Left renal pelvis (tissue), 4 donors: Measurements from ENCODE around the gene ZP3. TPM values are rescaled to one million over a fixed set of nuclear protein-coding genes. Genes with fewer than 3 reads are reported as not detected.
"Not testable (repeated sequence)": the region's sequence is repeated elsewhere in the genome, so short reads cannot be mapped to it uniquely, and the experiment has no call there.

Experiments used
- DNase-seq, 4 donors: peaks; one replicate each; pipeline ENCODE4 v3.0.0-alpha.2; 2013; ENCODE audit warnings: low read depth in 4 of 4, low spot score in 3 of 4
- polyA plus RNA-seq, 4 donors: library from polyadenylated mRNA; unstranded; fragments of 120-200 nt; gene quantifications; one replicate each; pipeline ENCODE4 v1.2.1, GENCODE V29; 2013; ENCODE audit not compliant: insufficient read length in 4 of 4

The ZP3 gene
- polyA plus RNA-seq, 4 donors: 0.85 to 8.8 (median 2.6) TPM

DNA sequence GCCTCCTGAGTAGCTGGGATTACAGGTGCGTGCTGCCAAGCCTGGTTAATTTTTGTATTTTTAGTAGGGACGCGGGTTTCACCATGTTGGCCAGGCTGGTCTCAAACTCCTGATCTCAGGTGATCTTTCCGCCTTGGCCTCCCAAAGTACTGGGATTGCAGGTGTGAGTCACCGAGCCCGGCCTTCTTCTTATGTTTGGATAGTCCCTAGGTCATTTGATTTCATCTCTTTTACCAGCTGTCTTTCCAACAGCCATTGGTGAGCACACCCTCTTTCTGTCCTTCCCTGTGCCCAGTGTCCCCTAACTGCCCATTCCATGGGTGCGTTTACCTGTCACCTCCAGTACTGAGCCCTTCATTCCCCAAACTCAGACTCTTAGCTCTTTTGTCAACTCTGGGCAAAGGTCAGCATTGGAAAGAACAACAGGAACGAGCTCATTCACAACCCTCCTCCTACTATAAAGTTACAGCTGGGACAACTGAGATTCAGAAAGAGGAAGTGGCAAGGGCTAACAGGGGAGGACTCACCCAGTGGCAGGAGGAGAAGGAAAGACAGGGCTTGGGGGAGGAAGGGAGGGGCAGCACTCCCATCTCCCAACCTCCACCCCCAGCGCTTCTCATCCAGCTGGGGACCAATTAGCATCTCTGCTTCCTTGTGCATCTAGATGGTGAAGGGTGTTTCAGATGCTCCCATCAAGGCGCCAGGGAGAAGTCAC is 20.8 kb upstream of the ZP3 start:
- DNase-seq: no peak

DNA sequence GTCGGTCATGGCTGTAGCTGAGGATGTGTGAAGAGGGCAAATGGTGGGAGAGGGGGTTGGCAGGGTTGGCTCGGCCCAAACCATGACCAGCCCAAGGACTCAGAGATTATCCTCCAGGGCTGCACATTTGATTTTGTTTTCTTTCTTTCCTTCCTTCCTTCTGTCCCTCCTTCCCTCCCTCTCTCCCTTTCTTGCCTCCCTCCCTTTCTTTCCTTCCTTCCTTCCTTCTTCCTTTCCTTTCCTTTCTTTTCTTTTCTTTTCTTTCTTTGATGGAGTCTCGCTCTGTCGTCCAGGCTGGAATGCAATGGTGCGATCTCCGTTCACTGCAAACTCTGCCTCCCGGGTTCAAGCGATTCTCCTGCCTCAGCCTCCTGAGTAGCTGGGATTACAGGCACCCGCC is 19.0 kb upstream of the ZP3 start:
- no peak for DNase-seq

DNA sequence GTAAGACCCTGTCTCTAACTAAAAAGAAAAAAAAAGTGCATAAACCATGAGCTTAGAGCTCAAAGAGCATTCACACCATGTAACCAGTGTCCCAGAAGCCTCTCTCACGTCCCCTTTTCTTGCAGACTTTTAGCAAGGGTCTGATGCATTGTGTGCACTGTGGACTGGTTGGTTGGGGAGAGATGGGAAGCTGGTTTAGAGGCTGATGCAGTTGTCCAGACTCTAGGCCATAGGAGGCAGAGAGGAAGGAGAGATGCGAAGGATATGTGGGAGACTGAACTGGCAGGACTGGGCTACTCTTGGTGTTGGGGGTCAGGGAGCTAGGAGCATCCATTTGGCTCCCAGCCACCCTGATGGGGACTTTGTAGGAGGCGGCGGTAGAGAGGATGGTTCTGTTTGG is 17.0 kb upstream of the ZP3 start:
- DNase-seq: no peak

DNA sequence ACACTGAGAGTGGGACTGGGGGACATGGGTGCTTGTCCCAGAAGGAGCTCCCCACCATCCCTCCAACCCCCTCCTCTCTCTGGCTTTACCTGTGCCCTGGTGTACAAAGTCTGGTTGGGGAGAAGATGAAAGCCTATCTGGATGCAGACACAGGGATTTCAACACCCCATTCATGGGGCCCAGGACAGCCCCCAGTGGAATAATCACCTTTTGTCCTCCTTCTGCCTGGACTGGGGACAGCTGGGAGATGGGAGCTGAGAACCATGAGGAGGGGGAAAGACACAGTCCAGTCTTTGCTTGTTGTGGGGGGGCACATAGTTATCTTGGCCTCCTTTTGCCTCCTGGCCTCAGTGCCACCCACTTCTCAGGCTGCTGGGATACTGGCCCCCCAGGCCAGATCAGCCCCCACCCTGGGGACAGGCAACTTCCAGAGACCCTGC is 16.6 kb upstream of the ZP3 start:
- no peak for DNase-seq

DNA sequence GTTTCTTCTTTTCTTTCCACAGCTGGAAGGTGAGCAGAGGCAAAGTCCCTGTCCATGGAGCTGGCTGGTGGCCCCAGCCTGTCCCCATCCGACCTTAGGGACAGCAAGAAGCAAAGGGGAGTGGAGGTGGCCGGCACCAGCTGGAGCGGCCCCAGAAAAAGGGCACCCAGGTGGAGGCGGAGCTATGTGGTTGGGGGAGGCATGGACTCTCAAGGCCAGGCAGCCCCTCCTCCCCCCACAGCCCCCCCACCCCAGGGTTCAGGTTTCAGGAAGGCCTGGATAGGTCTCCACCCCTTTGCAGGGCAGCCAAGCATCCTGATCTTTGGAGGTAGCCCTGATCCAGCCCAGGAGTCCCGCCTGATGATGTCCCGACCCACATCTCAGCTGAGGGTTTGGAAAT is 15.2 kb upstream of the ZP3 start, which contains the start of gene SSC4D:
TSS of gene SSC4D (minus strand) at position 161 of the 400 bp plus-strand sequence. CDS start 5,258 bp downstream, outside the sequence.
- DNase-seq: peak in 1 of 4 donors; percentile 56

DNA sequence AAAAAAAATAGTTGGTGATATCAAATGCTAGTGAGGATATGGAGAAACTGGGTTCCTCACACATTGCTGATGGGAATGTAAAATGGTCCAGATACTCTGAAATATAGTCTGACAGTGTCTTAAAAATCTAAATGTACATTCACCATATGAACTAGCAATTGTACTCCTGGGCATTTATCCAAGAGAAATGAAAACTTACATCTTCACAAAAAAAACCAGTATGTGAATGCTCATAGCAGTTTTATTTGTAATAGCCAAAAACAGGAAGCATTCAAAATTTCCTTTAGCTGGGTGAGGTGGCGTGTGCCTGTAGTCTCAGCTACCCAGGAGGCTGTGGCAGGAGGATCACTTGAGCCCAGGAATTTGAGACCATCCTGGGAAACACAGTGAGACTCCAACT is 13.1 kb upstream of the ZP3 start:
- no peak for DNase-seq

DNA sequence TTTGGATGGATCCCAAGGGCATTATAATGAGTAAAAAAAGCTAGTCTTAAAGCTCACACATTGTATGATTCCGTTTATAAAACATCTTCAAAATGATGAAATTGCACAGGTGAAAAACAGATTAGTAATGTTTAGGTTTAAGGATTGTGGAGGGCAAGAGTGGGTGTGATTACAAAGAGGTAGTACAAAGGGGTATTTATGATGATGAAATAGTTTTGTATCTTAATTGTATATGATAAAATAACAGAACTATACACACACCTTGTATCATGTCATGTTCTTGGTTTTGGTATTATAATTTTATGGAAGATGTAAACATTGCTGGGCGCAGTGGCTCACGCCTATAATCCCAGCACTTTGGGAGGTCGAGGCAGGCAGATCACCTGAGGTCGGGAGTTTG is 12.5 kb upstream of the ZP3 start:
- DNase-seq: no peak

DNA sequence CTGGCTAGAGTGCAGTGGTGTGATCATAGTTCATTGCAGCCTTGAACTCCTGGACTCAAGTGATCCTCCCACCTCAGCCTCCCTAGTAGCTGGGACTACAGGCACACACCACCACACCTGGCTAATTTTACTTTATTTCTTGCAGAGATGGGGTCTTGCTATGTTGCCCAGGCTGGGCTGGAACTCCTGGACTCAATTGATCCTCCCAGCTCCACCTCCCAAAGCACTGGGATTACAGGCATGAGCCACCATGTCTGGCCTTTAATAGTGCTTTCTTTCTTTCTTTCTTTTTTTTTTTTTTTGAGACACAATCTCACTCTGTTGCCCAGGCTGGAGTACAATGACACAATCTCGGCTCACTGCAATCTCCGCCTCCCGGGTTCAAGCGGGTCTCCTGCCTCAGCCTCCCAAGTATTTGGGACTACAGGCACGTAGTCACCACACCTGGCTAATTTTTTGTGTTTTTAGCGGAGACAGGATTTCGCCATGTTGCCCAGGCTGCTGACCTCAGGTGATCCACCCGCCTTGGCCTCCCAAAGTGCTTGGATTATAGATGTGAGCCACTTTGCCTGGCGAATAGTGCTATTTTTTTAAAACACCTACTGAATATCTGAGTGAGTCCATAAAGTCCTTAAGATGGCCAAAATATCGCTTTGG is 7.0 kb upstream of the ZP3 start:
- DNase-seq: not testable (repeated sequence)

DNA sequence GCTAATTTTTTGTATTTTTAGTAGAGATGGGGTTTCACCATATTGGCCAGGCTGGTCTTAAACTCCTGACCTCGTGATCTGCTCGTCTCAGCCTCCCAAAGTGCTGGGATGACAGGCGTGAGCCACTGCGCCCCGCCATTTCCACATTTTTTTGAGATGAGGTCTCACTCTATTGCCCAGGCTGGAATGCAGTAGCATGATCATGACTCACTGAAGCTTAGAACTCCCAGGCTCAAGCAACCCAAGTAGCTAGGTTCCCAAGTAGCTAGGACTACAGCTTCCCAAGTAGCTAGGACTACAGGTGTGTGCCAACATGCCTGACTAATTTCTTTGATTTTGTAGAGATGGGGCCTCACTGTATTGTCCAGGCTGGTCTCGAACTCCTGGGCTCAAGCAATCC is 3.7 kb upstream of the ZP3 start:
- not testable (repeated sequence) for DNase-seq

DNA sequence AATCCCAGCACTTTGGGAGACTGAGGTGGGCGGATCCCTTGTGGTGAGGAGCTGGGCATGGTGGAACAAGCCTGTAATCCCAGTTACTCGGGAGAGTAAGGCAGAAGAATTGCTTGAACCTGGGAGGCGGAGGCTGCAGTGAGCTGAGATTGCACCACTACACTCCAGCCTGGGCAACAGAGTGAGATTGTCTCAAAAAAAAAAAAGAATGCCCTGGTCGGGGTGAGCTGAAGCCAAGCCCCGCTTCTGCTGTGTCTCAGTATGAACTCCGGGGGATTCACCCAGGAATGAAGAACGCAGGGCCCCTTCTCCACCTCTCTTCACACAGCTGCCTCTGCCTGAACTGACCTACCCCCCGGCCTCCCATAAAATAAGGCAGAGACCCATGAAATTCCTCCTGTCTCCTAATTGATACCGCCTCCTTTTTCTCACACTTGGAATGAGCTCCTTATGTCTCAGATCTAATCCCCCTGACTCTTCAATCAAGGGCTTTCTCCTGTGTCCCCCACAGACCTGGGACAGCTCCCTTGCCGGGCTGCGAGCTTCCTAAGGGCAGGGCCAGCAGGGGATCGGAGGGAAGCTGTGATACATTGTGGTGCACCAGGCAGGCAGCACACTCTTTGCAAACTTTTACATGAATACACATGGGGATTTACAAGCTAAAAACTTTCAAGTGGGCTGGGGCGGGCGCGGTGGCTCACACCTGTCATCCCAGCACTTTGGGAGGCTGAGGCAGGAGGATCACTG is 911 bp upstream of the ZP3 start:
- no peak for DNase-seq

DNA sequence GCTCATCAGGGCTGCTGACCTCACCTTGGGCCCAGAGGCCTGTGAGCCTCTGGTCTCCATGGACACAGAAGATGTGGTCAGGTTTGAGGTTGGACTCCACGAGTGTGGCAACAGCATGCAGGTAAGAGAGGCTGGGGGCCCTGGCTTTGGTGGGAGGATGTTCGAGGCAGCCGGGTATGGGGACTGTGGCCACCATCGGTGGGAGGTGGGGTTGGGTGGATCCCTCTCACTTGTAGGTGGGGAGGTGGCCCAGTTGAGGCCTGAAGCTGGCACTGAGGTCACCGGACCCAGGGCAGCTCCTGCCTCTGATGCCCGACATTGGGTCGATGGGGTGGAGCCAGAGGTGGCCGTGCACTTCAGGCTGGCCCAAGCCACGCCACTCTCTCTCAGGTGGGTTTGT is 406 bp downstream of the ZP3 start:
- DNase-seq: no peak

DNA sequence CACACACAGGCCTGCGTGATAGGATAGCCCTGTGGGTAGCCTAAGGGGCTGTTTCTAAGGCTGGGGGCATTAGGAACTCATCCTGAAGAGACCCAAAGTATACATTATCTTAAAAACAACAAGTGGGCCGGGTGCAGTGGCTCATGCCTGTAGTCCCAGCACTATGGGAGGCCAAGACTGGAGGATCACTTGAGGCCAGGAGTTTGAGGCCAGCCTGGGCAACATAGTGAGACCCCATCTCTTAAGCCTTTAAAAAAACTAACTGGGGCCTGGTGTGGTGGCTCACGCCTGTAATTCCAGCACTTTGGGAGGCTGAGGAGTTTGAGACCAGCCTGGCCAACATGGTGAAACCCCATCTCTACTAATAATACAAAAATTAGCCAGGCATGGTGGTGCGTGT is 808 bp downstream of the ZP3 start:
- not testable (repeated sequence) for DNase-seq

DNA sequence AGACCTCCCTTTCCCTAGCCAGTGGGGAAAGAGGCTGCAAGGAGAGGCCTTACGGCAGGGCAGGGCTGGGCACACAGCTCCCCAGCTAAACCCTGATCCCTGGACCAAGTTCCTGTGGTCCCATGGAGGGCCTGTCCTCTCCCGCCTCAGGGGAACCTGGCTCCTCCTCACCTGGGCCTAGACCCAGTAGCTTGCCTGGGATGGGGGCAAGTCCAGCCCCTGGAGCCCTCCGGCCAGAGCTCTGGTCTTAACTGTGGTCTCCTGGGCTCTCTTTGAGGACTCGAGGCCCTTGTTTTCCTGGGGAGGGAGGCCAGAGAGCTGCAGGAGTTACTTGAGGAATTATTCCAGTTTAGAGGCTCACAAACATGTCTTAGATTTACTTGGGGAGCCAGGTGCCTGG is 1.5 kb downstream of the ZP3 start:
- DNase-seq: no peak

DNA sequence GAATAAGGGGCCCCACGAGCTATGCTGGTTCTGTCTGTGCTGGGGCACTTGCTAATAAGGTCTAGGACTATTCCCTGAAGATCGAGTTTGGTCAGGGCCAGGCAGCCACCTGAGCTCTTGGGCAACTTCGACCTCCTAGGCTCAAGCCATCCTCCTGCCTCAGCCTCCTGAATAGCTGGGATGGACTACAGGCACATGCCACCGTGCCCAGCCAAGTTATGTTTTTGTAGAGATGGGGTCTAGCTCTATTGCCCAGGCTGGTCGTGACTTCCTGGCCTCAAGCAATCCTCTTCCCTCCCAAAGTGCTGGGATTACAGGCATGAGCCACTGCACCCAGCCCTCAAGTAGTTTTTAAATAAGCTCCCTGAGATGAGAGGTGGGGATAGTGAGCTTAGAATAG is 2.9 kb downstream of the ZP3 start:
- no peak for DNase-seq

DNA sequence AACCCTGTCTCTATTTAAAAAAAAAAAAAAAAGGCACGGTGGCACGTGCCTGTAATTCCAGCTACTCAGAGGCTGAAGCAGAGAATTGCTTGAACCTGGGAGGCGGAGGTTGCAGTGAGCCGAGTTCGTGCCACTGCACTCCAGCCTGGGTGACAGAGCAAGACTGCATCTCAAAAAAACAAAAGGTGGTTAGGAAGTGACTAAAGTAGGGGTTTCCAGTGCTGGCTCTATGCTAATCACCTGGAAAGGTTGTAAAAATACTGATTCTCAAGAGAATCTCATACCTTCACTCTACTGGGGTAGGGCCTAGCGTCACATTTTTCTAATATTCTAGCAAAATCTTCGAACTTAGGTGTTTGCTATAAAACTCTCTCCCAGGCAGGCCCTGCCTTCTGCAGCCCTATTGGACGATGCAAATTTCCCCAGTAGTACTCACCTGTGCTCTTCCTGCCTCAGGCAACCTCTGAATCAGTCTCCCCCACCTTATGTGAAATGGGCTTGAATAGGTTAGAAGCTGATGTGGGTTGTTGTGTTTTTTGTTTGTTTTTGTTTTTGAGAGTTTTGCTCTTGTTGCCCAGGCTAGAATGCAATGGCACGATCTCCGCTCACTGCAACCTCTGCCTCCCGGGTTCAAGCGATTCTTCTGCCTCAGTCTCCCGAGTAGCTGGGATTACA is 3.5 kb downstream of the ZP3 start:
- no peak for DNase-seq

DNA sequence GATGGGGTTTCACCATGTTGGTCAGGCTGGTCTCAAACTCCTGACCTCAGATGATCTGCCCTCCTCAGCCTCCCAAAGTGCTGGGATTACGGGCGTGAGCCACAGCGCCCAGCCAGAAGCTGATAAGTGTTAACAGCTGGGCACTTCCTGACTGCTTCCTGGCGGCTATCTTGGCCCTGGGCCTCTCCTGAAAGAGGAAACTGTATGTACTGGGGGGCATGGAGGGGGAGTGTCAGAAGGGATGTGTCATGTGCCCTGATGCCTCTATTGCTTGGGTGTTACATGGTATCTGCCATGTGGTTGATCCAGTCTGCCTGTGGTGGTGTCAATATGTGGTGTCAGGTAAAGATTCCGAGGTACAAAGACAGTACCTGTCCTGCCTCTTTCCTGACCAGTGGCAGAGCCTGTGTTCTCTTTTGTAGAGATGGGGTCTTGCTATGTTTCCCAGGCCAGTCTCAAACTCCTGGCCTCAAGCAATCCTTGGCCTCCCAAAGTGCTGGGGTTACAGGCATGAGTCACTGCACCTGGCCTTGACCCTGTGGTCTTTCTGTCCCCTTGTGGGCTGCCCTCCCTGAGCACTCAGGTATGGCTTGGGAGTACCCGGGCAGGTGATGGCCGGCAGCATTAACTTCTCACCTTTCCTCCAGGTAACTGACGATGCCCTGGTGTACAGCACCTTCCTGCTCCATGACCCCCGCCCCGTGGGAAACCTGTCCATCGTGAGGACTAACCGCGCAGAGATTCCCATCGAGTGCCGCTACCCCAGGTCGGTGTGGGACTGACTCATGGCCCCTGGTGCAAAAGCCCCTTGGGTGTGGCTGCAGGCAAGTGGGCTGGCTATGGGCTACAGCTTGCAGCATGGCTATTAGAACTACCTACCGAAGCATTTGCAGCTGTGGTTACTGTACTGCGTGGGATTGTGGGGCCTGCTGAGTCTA is 4.4 kb downstream of the ZP3 start:
- DNase-seq: no peak

DNA sequence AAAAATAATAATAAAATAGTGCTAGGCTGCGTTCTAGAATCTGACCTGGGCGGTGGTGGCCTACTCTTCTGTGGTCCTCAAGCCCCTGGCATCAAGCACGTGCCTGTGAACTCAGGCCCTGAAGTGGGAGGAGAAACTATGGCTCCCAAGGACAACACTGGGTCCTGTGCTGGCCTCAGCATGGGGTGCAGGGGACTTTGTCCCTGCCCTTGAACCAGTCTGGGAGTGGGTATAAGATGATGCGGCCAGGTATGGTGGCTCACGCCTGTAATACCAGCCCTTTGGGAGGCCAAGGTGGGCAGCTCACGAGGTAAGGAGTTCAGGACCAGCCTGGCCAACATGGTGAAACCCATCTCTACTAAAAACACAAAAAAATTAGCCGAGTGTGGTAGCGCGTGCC is 5.5 kb downstream of the ZP3 start:
- no peak for DNase-seq

DNA sequence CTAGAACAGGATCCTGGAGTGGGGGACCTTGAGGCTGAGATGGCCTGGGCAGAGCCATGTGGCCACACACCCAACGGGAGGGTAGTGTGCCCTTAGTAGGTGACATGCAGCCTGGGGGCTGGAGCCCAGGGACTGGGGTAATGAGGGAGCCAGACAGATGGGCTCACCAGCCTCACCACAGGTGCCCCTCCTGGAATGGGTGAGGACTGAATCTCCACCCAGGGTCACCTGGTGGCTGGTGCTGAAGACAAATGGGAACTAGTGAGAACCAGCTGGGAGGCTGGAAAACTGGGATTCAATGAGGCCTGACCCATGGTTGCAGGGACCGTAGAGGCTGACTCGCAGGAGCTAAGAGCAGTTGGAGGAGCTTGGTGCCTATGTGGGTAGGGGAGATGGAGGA is 6.1 kb downstream of the ZP3 start:
- no peak for DNase-seq

DNA sequence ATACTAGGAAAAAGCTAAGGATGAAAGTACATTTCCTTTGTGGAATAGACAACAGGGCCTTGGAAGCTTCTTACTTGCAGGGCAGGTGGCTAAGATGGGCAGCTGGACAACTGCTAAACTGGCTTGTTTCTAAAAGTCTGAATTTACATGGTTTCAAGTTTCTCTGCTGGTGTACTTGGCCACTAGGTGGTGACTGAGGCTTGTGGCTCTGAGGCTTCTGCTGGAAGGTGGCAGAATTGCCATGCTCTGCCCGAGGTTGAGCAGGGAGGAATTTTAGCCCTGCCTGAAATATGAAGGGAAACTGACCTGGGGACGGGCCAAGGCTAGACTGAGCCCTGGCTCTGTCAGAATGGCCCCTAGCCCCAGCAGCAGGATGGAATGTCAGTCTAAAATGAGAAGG is 13.1 kb downstream of the ZP3 start:
- peak in 1 of 4 donors; percentile 52 for DNase-seq
